Skeletal muscle satellite cell (primary cell): ENCODE data around the gene CD300LB. TPM values are rescaled to one million over a fixed set of nuclear protein-coding genes. Genes with fewer than 3 reads are reported as not detected.
"Not testable (repeated sequence)": the region's sequence is repeated elsewhere in the genome, so short reads cannot be mapped to it uniquely, and the experiment has no call there.

Source experiments
- H3K27me3 ChIP-seq: 2 replicates; pipeline ENCODE4 v1.7.0; 2013; ENCODE audit warnings: low read length; ENCODE audit not compliant: control insufficient read depth, insufficient read depth
- H3K36me3 ChIP-seq: 2 replicates; pipeline ENCODE4 v1.7.0; 2013; ENCODE audit warnings: mild to moderate bottlenecking, control low read depth, low read length; ENCODE audit not compliant: insufficient read depth
- H3K4me1 ChIP-seq: 2 replicates; pipeline ENCODE4 v1.7.0; 2013; ENCODE audit warnings: low read length; ENCODE audit not compliant: control insufficient read depth, insufficient read depth
- H3K4me2 ChIP-seq: 2 replicates; pipeline ENCODE4 v1.7.0; 2013; ENCODE audit warnings: mild to moderate bottlenecking, low read length
- H3K4me3 ChIP-seq: 2 replicates; pipeline ENCODE4 v1.7.0; 2013; ENCODE audit warnings: low read length
- H3K9ac ChIP-seq: 2 replicates; pipeline ENCODE4 v1.7.0; 2013; ENCODE audit warnings: mild to moderate bottlenecking, low read depth, low read length, moderate library complexity
- H3K9me3 ChIP-seq: replicated peaks from 2 replicates; pipeline ENCODE4 v1.7.0; 2013; ENCODE audit warnings: mild to moderate bottlenecking, control low read depth, low read length
- total RNA-seq: library from RNA; depleted of rRNA; stranded (reverse); fragments of >200 nt; gene quantifications from 2 replicates; pipeline ENCODE4 v1.2.3, GENCODE V29; 2012; rRNA removed

CD300LB gene
- total RNA-seq = not detected in 2 replicates

GRCh38 chr17:74531231-74531761, at the start of gene CD300LB:
CD300LB (minus strand) TSS chr17:74531475; CDS start chr17:74531350, 125 bp downstream.
- H3K4me3 ChIP-seq = no peak within 1 kb of the TSS

DNA sequence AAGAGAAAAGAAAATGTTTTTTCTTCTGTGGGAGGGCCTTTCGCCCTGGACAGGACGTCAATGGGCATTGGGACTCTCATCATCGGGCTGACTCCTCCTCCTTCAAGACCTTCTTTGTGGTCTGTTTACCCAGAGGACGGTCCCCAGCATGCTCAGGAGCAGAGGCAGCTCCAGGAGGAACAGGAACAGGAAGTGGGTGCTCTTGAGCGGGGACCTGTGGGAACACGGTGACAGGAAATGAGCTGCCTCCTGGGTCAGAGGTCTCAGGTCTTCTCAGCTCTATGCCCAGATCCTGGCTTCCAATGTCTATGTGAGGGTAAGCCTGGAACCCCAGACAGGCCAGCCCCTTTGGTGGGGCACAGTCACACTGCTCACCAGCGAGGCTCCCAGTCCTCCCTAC, 48.6 kb upstream of the CD300LB start:
- no peak overlapping the region for H3K9ac ChIP-seq
- H3K4me1 ChIP-seq = no peaks in the 10 kb centered on the region
- peaks cover 6% of the 10 kb centered on the region for H3K9me3 ChIP-seq
- no peaks in the 10 kb centered on the region for H3K36me3 ChIP-seq
- H3K4me2 ChIP-seq = no peak overlapping the region
- no peak overlapping the region for H3K4me3 ChIP-seq
- H3K27me3 ChIP-seq = no peaks in the 10 kb centered on the region

More at GRCh38 chr17:74531231-74531761, at the start of gene CD300LB:
- H3K27me3 ChIP-seq = no peaks in the 10 kb centered on the region
- no peaks in the 10 kb centered on the region for H3K4me1 ChIP-seq
- H3K4me2 ChIP-seq = no peak within 1 kb of the TSS
- no peaks in the 10 kb centered on the region for H3K9me3 ChIP-seq
- no peaks in the 10 kb centered on the region for H3K36me3 ChIP-seq
- H3K9ac ChIP-seq = no peak within 1 kb of the TSS

DNA sequence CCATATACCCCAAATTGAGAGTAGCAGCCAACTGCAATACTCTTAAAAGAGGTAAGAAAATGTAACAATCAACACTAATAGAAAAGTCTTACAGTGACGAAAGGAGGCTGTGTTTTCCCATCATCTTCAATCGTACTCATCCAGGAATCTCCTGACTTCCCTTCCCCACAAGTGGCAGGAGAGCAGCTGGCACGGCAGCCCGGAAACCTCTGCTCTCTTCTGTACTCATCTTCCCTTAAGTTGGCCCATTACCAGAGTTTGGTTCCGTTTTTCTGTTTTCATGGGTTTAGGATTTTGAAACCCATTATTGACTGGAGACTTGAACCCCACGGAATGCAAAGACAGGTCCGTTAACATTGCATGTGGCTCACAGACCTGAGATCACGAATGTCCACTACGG, 47.7 kb upstream of the CD300LB start:
- H3K4me2 ChIP-seq = no peak overlapping the region
- no peak overlapping the region for H3K4me3 ChIP-seq
- peaks cover 6% of the 10 kb centered on the region for H3K9me3 ChIP-seq
- no peaks in the 10 kb centered on the region for H3K27me3 ChIP-seq
- no peak overlapping the region for H3K9ac ChIP-seq
- H3K4me1 ChIP-seq = no peaks in the 10 kb centered on the region
- H3K36me3 ChIP-seq = no peaks in the 10 kb centered on the region

- no peaks in the 10 kb centered on the region for H3K36me3 ChIP-seq
- no peak overlapping the region for H3K9ac ChIP-seq
- no peak overlapping the region for H3K4me3 ChIP-seq
- no peaks in the 10 kb centered on the region for H3K27me3 ChIP-seq
- H3K9me3 ChIP-seq = no peaks in the 10 kb centered on the region
- H3K4me2 ChIP-seq = no peak overlapping the region
- H3K4me1 ChIP-seq = no peaks in the 10 kb centered on the region
These were observed 43.3 kb upstream of the CD300LB start for GRCh38 chr17:74574489-74575142.

DNA sequence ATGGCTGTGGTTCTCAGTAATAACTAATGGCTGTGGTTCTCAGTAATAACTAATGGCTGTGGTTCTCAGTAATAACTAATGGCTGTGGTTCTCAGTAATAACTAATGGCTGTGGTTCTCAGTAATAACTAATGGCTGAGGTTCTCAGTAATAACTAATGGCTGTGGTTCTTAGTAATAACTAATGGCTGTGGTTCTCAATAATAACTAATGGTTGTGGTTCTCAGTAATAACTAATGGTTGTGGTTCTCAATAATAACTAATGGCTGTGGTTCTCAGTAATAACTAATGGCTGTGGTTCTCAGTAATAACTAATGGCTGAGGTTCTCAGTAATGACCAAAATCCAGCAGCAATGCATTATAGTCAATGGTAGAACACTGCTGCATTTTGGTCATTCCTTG, 42.4 kb upstream of the CD300LB start:
- H3K27me3 ChIP-seq, H3K9me3 ChIP-seq, H3K4me1 ChIP-seq, H3K4me2 ChIP-seq, H3K36me3 ChIP-seq, H3K9ac ChIP-seq, H3K4me3 ChIP-seq: not testable (repeated sequence)

DNA sequence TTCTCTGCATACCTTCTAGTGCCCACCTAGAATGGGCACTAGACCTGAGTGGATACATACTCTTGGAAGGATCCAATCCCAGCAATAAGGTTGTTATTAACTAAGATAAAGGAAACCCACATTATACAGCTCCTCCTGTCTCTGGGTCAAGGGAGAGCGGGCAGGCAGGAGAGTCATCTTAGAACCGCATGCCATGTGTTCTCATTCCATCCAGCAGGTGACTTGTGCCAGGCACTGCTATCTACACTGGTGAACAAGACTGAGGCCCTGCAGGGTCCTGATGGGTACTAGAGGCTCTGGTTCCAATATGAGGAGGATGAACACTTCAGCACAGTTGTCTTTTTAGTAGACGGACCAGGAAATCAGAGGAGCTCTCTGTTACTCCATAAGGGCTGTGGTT, 41.9 kb upstream of the CD300LB start:
- no peak overlapping the region for H3K4me3 ChIP-seq
- H3K4me2 ChIP-seq = no peak overlapping the region
- no peaks in the 10 kb centered on the region for H3K9me3 ChIP-seq
- no peaks in the 10 kb centered on the region for H3K4me1 ChIP-seq
- no peak overlapping the region for H3K9ac ChIP-seq
- H3K36me3 ChIP-seq = no peaks in the 10 kb centered on the region
- no peaks in the 10 kb centered on the region for H3K27me3 ChIP-seq

DNA sequence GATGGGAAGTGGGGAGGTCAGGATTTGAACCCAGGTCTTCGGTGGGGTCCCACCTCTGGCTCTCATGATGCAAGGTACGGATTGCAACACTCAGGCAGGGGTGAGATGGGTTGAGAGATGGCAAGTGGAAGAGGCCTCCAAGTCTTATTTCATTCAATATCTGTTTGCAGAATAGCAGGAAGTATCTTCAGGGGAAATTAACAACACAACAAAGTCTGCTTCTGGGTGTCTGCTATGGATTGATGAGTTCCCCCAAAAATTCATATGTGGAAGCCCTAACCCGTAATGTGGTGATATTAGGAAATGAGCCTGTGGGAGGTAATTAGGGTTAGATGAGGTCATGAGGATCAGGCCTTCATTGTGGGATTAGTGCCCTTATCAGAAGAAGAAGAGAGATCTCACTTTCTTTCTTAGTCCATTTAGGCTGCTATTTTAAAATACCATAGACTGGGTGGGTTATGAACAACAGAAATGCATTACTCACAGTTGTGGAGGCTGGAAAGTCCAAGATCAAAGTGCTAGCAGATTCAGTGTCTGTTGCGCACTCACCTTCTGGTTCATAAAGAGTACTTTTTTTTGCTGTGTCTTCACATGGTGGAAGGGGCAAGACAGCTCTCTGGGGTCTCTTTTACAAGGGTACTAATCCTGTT, 40.5 kb upstream of the CD300LB start:
- Histone ChIP-seq H3K4me1 (no peaks in the 10 kb centered on the region), H3K27me3 (no peaks in the 10 kb centered on the region), H3K9me3 (no peaks in the 10 kb centered on the region), H3K4me3 (no peak overlapping the region), H3K9ac (no peak overlapping the region), H3K4me2 (no peak overlapping the region), H3K36me3 (no peaks in the 10 kb centered on the region)

GRCh38 chr17:74569020-74570003, 38.0 kb upstream of the CD300LB start:
- Histone ChIP-seq H3K9me3 (no peaks in the 10 kb centered on the region), H3K36me3 (no peaks in the 10 kb centered on the region), H3K4me3 (no peak overlapping the region), H3K4me2 (no peak overlapping the region), H3K9ac (no peak overlapping the region), H3K4me1 (no peaks in the 10 kb centered on the region), H3K27me3 (no peaks in the 10 kb centered on the region)

DNA sequence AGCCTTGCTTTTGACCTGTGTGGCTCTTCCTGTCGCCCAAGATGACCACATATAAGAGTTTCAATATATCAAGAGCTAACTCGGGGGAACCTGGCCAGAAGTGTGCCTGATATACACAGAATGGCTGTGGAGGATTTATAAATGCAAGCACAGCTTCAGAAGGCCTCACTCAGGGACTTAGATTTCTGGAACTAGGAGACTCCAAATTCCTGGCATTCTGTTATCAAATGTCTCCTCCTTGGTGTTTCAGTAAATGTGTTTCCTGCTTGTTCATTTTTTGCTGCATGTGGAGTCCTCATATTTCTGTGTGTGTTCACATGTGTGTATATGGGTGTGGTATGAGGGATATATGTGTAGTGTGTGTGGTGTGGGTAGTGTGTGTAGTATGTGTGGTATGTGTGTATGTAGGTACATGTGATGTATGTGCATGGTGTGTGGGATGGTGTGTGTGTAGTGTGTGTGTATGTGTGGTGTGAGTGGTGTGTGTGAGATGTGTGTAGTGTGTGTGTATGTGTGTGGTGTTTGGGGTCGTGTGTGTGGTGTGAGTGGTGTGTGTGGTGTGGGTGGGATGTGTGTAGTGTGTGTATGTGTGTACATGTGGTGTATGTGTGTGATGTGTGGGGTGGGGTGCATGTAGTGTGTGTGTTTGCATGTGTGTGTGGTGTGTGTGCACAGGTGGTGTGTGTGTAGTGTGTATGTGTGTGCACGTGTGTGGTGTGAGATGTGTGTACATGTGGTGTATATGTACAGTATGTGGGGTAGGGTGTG, 37.0 kb upstream of the CD300LB start:
- no peaks in the 10 kb centered on the region for H3K9me3 ChIP-seq
- no peak overlapping the region for H3K4me3 ChIP-seq
- no peaks in the 10 kb centered on the region for H3K27me3 ChIP-seq
- no peak overlapping the region for H3K9ac ChIP-seq
- no peaks in the 10 kb centered on the region for H3K36me3 ChIP-seq
- no peak overlapping the region for H3K4me2 ChIP-seq
- no peaks in the 10 kb centered on the region for H3K4me1 ChIP-seq

DNA sequence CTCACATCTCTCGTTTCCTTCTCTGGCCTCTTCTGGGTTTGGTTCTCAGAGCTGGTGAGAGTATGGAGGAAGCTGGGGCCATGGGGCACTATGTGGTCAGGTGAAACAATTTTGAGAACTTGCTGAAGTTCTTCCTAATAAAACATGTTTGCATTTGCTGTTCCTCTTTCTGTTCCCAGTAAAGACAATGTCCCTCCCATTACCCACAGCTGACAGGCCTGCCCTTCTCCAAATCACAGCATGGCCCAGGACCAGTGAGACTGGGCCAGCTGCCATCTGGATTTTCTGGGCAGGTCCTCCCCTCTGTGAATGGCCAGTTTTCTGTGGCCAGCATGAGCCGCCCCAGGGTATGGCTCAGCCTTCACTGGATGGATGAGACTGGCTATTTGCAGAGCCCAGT, 36.1 kb upstream of the CD300LB start, which contains the start of gene CD300H:
Gene CD300H (minus strand): TSS at position 113 of the 400 bp plus-strand sequence.
- H3K4me2 ChIP-seq = no peak within 1 kb of the TSS
- no peaks in the 10 kb centered on the region for H3K36me3 ChIP-seq
- no peak within 1 kb of the TSS for H3K4me3 ChIP-seq
- no peak within 1 kb of the TSS for H3K9ac ChIP-seq
- no peaks in the 10 kb centered on the region for H3K27me3 ChIP-seq
- no peaks in the 10 kb centered on the region for H3K4me1 ChIP-seq
- no peaks in the 10 kb centered on the region for H3K9me3 ChIP-seq
